Cardiac fibroblast (primary cell): ENCODE data around the gene AKNA.

Experiments used
- DNase-seq, 2 donors: peaks; one replicate each; pipeline versions ENCODE4 v3.0.0 to v3.0.0-alpha.2; 2010; ENCODE audit warnings: low read depth in 2 of 2
- H3K4me3 ChIP-seq, 2 donors: replicated peaks in 1 of 2; 1 replicate in 1 of 2; 2 replicates in 1 of 2; pipeline ENCODE4 v1.5.1; 2011; ENCODE audit warnings: low read depth in 2 of 2, low read length in 2 of 2, mild to moderate bottlenecking in 2 of 2, moderate library complexity in 1 of 2
- CTCF ChIP-seq: IDR thresholded peaks from one replicate; pipeline ENCODE4 v1.5.1; 2011; ENCODE audit warnings: low read depth, mild to moderate bottlenecking, low read length, inconsistent platforms

AKNA gene

GRCh38 chr9:114287001-114287762 is 100.6 kb downstream of the AKNA start:
- DNase-seq = no peak
- no peak for TF ChIP-seq CTCF
- no peak overlapping the region for H3K4me3 ChIP-seq

- H3K4me3 ChIP-seq = no peak overlapping the region
- TF ChIP-seq CTCF = no peak
- DNase-seq = no peak
Observed at GRCh38 chr9:114286146-114286679, 101.6 kb downstream of the AKNA start.

GRCh38 chr9:114285166-114285867 is 102.5 kb downstream of the AKNA start:
- no peak overlapping the region for H3K4me3 ChIP-seq
- peak; percentile 32 for TF ChIP-seq CTCF
- peak; percentile 87 to 89 for DNase-seq

- DNase-seq = no peak
- no peak overlapping the region for H3K4me3 ChIP-seq
- TF ChIP-seq CTCF = no peak
Observed at GRCh38 chr9:114284316-114285060, 103.3 kb downstream of the AKNA start.
